Endodermal cell (in vitro differentiated cells): ENCODE data around the gene AMH. TPM values are rescaled to one million over a fixed set of nuclear protein-coding genes. Genes with fewer than 3 reads are reported as not detected.

ENCODE experiments used
- DNase-seq: peaks from one replicate; pipeline ENCODE4 v3.0.0-alpha.2; 2017
- H3K27ac ChIP-seq: 2 replicates; pipeline ENCODE4 v1.5.1; 2013; ENCODE audit warnings: mild to moderate bottlenecking, low read depth, low read length, moderate library complexity
- H3K27me3 ChIP-seq: 2 replicates; pipeline ENCODE4 v1.6.1; 2013; ENCODE audit warnings: mild to moderate bottlenecking, low read length, moderate library complexity; ENCODE audit not compliant: insufficient read depth, control insufficient read depth, poor library complexity, severe bottlenecking
- H3K36me3 ChIP-seq: 2 replicates; pipeline ENCODE4 v1.7.0; 2013; ENCODE audit warnings: mild to moderate bottlenecking, low read length, moderate library complexity; ENCODE audit not compliant: control insufficient read depth, insufficient read depth
- H3K4me1 ChIP-seq: one replicate; pipeline ENCODE4 v1.7.0; 2013; ENCODE audit warnings: low read length; ENCODE audit not compliant: control insufficient read depth, insufficient read depth
- H3K4me3 ChIP-seq: 2 replicates; pipeline ENCODE4 v1.5.1; 2013; ENCODE audit warnings: mild to moderate bottlenecking, low read length, moderate library complexity
- H3K9ac ChIP-seq: 2 replicates; pipeline ENCODE4 v1.6.1; 2013; ENCODE audit warnings: mild to moderate bottlenecking, low read length, moderate library complexity; ENCODE audit not compliant: poor library complexity, severe bottlenecking; ENCODE audit errors: extremely low read depth
- H3K9me3 ChIP-seq: 2 replicates; pipeline ENCODE4 v1.6.1; 2013; ENCODE audit warnings: mild to moderate bottlenecking, low read length, moderate library complexity; ENCODE audit not compliant: control insufficient read depth
- H3K27ac Mint-ChIP-seq: 2 replicates; pipeline ENCODE4 v1.8.0; 2020; ENCODE audit warnings: mixed read lengths
- H3K27me3 Mint-ChIP-seq: 2 replicates; pipeline ENCODE4 v1.8.0; 2021; ENCODE audit warnings: mild to moderate bottlenecking, mixed read lengths; ENCODE audit not compliant: insufficient read depth
- H3K36me3 Mint-ChIP-seq: 2 replicates; pipeline ENCODE4 v1.8.0; 2020; ENCODE audit warnings: low read depth, mixed read lengths
- H3K4me1 Mint-ChIP-seq: 2 replicates; pipeline ENCODE4 v1.8.0; 2020; ENCODE audit warnings: mixed read lengths
- H3K4me3 Mint-ChIP-seq: 2 replicates; pipeline ENCODE4 v1.8.0; 2020; ENCODE audit warnings: mild to moderate bottlenecking, moderate library complexity, mixed read lengths
- H3K9me3 Mint-ChIP-seq: 2 replicates; pipeline ENCODE4 v1.8.0; 2020; ENCODE audit warnings: mild to moderate bottlenecking, mixed read lengths
- WGBS, 2 experiments: methylation state at CpG; one replicate each; pipeline versions ENCODE4 v1.1.5 to v1.1.7; 2013; ENCODE audit warnings: missing lambda C conversion rate in 2 of 2, mixed read lengths in 1 of 2; ENCODE audit not compliant: insufficient coverage in 1 of 2, insufficient read length in 1 of 2; 5-methylcytosine and 5-hydroxymethylcytosine counted together
- total RNA-seq, 2 donors: library from RNA; stranded (reverse); fragmentation: NEBNext Ultra II Directional in 1 of 2; extraction: Animal tissue kit (Norgen Biotek cat#: 25700) in 1 of 2; gene quantifications; 2 replicates in 1 of 2; 3 replicates in 1 of 2; pipeline ENCODE4 v1.2.1, GENCODE V29; 2021
- TF ChIP-seq, protein P1 (sequence below): fragments of 200-600 bp; sonication (generic); conservative IDR thresholded peaks from 2 replicates; pipeline ENCODE4 v1.5.0; 2021; ENCODE audit warnings: antibody characterized with exemption, mild to moderate bottlenecking

The AMH gene
- total RNA-seq, 2 donors from 2014 or later, result 20.5 to 35.1 TPM

DNA sequence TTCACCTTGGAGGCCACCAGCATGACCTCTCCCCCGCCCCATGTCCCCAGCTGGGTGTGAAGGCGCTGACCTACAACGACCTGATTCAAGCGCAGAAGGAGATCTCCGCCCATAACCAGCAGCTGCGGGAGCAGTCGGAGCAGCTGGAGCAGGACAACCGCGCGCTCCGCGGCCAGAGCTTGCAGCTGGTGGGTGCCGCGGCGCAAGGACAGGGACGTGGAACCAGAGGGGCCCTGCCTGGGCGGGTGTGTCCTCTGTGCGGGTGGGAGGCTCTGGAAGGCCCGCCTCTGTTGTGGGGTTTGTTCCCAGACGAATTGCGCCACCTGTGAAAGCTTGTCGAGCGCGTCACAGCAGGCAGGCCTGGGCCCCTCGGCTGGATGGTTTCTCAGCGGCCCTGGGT is 35.3 kb upstream of the AMH start:
- H3K9ac ChIP-seq, result no peak overlapping the region
- Mint-ChIP-seq H3K4me1 (no peaks in the 10 kb centered on the region), H3K27ac (peak overlapping the region; percentile 26), H3K9me3 (no peaks in the 10 kb centered on the region), H3K27me3 (no peaks in the 10 kb centered on the region), H3K4me3 (no peak overlapping the region), H3K36me3 (peaks cover 46% of the 10 kb centered on the region)
- 92 to 93% methylated on average over 26 of the region's 26 CpGs for WGBS, 2 experiments
- peaks cover 44% of the 10 kb centered on the region for H3K36me3 ChIP-seq
- H3K4me1 ChIP-seq, result no peaks in the 10 kb centered on the region
- no peak overlapping the region for H3K4me3 ChIP-seq
- TF ChIP-seq, protein P1, sequence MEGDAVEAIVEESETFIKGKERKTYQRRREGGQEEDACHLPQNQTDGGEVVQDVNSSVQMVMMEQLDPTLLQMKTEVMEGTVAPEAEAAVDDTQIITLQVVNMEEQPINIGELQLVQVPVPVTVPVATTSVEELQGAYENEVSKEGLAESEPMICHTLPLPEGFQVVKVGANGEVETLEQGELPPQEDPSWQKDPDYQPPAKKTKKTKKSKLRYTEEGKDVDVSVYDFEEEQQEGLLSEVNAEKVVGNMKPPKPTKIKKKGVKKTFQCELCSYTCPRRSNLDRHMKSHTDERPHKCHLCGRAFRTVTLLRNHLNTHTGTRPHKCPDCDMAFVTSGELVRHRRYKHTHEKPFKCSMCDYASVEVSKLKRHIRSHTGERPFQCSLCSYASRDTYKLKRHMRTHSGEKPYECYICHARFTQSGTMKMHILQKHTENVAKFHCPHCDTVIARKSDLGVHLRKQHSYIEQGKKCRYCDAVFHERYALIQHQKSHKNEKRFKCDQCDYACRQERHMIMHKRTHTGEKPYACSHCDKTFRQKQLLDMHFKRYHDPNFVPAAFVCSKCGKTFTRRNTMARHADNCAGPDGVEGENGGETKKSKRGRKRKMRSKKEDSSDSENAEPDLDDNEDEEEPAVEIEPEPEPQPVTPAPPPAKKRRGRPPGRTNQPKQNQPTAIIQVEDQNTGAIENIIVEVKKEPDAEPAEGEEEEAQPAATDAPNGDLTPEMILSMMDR, result no peak
- H3K27me3 ChIP-seq, result no peaks in the 10 kb centered on the region
- H3K9me3 ChIP-seq, result no peaks in the 10 kb centered on the region
- no peak overlapping the region for H3K27ac ChIP-seq
- DNase-seq, result no peak

GRCh38 chr19:2214251-2214650 is 34.9 kb upstream of the AMH start:
- H3K36me3 Mint-ChIP-seq, result peaks cover 47% of the 10 kb centered on the region

DNA sequence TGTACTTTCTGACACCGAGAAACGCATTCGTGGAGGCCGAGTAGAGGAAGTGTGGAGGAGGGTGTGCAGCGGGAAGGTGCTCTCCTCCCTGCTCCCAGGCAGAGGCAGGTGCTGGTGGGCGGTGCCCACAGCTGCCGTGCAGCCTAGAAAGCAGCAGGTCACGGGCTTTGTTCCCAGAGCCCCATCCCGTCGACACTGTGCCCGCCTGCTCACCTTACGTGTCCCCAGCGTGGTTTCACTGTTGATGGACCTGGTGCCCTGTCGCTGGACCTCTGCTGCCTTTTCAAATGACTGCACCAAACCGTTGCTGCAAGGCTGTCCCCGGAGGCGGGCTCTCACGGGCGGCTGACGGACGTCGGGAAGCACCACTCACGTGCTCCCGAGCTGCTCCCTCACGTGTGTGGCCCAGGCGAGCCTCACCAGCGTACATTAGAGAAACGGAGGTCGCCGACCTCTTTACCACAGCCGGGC is 33.8 kb upstream of the AMH start:
- Histone ChIP-seq H3K4me1 (no peaks in the 10 kb centered on the region), H3K27me3 (no peaks in the 10 kb centered on the region), H3K27ac (no peak overlapping the region), H3K9ac (no peak overlapping the region), H3K4me3 (no peak overlapping the region), H3K36me3 (peaks cover 48% of the 10 kb centered on the region), H3K9me3 (no peaks in the 10 kb centered on the region)
- Mint-ChIP-seq H3K27ac (peak overlapping the region; percentile 48), H3K4me3 (no peak overlapping the region), H3K27me3 (no peaks in the 10 kb centered on the region), H3K36me3 (peaks cover 49% of the 10 kb centered on the region), H3K4me1 (no peaks in the 10 kb centered on the region), H3K9me3 (no peaks in the 10 kb centered on the region)
- peak; percentile 84 for DNase-seq
- TF ChIP-seq, protein P1, result no peak
- WGBS, 2 experiments, result 87 to 93% methylated on average over 29 to 31 of the region's 31 CpGs

More at GRCh38 chr19:2214251-2214650, 34.9 kb upstream of the AMH start:
- Histone ChIP-seq H3K9me3 (no peaks in the 10 kb centered on the region), H3K27me3 (no peaks in the 10 kb centered on the region), H3K4me1 (no peaks in the 10 kb centered on the region), H3K4me3 (no peak overlapping the region), H3K27ac (no peak overlapping the region), H3K36me3 (peaks cover 45% of the 10 kb centered on the region), H3K9ac (no peak overlapping the region)
- WGBS, 2 experiments, result 87 to 96% methylated on average over 9 to 17 of the region's 17 CpGs
- no peak overlapping the region for H3K27ac Mint-ChIP-seq
- no peaks in the 10 kb centered on the region for H3K9me3 Mint-ChIP-seq
- no peak for DNase-seq
- TF ChIP-seq, protein P1, result no peak
- no peak overlapping the region for H3K4me3 Mint-ChIP-seq
- H3K27me3 Mint-ChIP-seq, result no peaks in the 10 kb centered on the region
- no peaks in the 10 kb centered on the region for H3K4me1 Mint-ChIP-seq
